Activated T-helper 1 cell treated with anti-CD3 and anti-CD28 coated beads, Interleukin-2, amount 50 U/mL, for 16 hours (primary cell): ENCODE data around the gene TSPAN4.

Source experiments
- DNase-seq, 2 donors: peaks; one replicate each; pipeline ENCODE4 v3.0.0-alpha.2; 2020; ENCODE audit warnings: low read depth in 1 of 2, low spot score in 1 of 2

TSPAN4 gene

DNA sequence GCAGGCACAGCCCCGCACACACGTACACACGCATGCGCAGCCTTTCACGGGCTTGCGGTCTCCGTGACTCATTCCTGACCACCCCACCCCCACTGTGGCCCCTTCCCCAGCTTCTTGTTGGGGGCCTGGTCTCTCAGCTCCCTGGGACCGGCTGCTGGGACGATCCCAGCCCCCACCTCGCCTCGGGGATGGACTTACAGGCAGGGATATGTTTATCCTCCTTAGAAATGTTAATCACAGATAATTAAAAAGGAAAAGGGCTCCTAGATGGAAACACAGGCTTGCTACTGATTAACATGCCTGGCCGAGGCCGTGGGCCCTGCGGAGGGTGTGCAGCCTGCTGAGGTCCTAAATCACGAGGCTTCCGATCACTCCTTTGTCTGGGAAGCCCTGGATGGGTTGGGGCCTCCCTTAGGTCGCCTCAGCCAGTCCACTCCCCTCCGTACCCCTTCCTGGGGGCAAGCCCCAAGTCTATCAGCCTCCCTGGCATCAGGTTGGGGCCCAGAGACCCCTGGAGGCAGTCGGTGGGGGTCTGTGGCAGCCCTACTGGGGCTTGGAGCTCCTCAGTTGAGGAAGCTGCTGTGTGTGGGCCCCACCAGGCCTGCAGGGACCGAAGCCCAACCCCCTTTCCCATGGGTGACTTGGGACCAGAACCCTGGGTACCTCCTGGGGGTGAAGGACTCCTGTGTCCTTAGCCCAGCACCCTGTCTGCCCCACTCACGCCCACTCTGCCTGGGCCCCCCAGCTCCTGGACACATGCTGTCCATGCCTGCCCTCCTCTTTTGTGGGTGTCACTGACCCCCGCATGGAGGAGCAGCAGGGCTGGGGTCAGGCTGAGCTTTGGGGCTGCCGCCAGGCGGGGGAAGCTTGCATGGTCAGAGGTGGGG lies 20.6 kb downstream of the TSPAN4 start:
- no peak for DNase-seq

DNA sequence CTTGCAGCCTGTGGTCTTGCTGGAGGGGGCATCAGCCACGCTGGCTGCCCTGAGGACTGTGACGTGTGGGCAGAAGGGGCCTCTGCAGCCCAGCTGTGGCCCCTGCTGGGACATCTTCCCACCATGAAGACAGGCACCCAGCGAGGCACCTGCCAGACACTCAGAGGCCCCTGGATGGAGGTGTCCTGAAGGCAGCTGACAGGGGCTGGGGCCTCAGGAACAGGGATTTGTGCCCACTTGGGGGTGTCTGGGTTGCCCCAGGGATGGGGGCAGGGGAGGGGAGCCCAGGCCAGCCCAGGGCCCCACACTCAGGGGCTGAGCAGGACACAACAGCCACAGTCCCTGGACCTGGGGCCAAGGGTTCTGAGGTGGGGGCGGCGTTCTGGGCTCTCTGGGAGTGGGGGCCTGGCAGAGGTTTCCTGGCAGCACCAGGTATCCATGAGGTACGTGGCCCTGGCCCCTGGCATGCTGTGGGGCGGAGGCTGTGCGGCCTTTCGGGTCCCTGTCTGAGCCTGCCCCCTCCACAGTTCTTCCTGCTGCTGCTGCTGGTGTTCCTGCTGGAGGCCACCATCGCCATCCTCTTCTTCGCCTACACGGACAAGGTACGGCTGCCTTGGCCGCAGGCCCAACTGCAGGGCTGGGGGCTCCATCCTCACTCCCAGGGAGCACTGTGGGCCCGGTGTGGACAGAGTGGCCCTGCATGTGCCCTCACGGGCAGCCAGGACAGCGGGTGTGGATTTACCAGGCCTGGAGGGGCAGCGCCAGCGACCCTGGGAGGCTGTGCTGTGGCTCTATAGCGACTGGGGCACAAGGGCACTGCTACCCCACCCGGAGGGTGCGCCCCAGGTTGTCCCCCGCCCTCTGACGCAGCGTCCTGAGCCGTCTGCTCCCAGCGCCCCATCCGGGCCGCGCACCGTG lies 21.5 kb downstream of the TSPAN4 start:
- no peak for DNase-seq

DNA sequence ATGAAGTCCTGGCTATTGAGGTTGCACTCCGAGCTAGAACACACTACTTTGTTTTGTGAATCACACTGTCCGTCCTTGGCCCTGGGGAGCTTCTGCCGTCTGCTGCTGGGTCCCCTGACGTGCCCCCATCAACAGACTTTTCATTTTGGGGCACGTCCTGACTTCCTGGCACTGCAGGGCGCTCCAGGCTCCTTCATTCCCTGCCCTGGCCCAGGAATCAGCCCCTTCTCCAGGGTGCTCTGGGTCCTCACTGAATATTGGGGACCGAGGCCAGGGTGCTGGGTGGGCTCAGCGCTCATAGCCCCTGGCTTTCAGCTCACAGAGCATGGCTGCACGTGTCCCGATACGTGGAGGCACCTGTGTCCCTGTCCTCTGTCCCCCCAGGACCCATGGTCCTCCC lies 22.2 kb downstream of the TSPAN4 start:
- DNase-seq, result no peak

DNA sequence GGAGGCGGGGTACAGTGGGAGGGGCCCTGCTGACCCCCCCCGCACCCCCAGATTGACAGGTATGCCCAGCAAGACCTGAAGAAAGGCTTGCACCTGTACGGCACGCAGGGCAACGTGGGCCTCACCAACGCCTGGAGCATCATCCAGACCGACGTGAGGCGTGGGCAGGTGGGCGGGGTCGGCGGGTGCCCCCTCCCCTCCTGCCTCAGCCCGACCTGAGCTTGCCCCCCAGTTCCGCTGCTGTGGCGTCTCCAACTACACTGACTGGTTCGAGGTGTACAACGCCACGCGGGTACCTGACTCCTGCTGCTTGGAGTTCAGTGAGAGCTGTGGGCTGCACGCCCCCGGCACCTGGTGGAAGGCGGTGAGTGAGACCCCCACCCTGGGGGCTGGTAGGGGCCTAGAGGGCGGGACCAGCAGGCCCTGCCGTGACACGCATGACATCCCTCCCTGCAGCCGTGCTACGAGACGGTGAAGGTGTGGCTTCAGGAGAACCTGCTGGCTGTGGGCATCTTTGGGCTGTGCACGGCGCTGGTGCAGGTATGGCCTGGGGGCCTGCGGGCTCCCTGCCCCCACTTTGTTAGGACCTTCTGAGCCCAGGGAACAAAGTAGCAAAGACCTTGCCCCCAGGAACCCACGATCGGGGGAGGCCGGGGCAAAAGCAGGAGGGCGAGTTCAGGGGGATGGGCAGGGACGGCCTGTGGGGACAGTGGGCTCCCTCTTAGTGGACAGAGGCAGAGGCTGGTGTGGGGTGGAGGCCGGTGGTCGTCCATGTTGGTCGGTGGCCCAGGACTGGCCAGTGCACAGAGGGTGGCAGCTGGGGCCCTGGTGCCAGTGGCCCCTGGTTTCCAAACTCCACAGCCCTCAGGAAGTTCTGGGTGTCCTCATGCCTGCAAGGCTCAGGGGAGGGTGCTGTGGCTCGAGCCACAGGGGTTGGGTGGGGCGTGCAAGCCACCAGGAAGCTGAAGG lies 23.1 kb downstream of the TSPAN4 start:
- DNase-seq, result no peak

DNA sequence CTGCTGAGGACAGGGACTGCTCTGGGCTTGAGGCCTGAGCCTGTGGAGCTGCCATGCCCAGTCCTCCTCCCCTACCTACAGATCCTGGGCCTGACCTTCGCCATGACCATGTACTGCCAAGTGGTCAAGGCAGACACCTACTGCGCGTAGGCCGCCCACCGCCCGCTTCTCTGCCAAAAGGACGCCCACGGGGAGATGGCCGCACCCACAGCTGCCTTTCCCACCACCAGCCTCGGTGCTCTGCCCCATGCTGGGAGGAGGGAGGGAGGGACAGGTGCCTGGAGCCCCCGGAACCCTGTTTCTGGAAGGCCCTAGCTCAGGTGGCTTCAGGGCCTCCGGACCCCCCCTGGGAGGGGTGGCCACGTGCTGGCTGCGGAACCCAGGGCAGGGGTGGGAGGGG lies 23.8 kb downstream of the TSPAN4 start:
- no peak for DNase-seq

DNA sequence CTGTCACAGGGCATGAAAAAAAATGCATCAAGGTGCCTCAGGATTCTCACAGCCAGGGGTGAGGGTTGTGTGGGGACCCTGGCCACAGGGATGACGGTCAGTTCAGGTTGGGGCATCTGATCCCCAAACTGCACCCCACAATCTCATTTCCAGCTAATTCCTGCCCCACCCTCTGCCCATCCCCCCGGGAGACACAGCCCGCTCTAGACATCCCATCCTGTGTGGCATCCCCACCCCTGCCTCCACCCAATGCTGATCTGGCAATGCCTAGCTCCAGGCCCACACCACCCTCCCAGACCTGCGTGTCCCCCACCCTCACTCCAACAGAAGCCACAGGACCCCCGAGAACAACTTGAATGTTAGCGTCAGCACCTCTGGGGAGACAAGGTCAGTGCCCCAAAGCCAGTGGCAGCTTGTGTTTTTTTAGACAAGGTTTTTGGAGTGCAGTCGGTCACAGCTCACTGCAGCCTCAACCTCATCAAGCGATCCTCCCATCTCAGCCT lies 25.3 kb downstream of the TSPAN4 start:
- no peak for DNase-seq

DNA sequence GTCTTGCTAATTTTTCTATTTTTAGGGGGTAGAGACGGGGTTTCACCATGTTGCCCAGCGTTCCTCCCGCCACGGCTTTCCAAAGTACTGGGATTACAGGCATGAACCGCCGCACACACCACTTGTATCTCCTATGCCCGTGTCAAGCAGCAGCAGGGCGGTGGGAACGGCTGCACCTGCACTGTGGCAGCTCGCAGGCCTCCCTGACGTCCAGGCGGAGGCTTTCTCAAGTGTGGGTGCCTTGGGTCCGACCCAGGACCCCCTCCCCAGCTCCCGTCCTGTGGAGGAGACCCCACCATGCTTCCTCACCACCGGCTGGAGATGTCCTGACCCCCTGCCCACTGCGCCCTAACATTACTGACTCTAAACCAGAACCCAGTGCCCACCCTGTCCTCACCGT lies 25.7 kb downstream of the TSPAN4 start:
- DNase-seq, result no peak

DNA sequence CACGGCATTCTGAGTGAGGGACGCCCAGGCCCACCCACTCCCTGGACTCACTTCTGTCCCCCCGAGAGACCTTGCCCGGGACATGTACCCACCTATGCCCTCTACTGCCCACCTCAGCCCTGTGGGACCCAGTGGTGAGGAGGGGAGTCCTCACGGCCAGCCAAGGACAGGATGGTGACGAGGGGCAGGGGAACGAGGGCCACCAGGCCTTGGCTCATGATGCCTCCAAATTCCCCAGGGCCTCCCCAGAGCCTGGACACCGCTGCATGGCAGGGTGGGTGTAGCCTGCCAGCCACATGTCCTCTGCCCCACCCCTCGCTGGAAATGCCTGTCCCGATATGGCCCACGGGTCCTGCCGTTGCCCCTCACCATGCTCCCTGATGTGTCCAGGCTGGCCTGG lies 26.1 kb downstream of the TSPAN4 start:
- no peak for DNase-seq

DNA sequence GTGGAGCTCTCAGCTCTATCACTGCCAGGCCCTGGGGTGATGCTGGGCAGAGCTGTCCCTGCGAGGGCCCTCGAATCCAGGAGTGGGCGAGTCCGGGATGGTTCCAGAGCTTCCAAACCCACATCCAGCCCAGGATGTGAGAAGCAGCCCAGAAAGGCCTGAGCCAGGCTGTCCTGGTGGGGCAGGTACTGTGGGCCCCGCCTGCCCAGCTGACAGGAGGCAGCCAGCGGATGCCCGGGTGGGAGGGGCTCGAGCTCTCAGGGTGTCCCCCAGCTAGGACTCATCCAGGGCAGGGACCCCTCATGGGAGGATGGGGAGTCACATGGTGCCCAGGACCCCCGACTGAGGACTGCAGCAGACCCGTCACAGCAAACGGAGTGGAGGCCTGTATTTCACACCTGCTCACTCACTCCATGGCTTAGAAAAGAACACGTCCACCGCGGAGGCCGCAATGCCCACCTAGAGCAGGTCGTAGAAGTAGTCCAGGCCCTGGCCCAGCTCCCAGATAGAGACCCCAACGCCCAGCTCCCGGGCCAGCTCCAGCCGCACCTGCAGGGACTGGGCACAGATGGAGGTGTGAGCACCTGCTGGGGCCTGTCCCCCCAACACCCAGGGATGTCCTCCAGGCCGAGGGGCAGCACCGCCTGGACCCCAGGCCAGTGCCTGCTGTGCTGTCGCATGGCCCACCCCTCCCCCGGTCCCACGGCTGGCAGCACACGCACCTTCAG lies 26.9 kb downstream of the TSPAN4 start:
- no peak for DNase-seq

DNA sequence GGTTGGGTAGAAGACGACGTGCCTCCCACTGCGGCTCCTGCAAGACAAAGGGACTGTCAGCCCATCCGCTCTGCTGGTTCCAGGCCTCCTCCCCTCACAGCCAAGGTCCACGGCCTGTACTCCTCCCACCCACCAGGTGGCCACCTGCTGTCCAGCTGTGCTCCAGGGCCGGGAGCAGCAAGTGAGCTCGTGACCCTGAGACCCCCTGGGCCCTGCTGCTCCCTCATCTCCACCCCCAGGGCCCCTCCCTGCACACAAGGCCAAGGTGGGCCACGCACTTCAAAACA lies 27.4 kb downstream of the TSPAN4 start:
- no peak for DNase-seq

DNA sequence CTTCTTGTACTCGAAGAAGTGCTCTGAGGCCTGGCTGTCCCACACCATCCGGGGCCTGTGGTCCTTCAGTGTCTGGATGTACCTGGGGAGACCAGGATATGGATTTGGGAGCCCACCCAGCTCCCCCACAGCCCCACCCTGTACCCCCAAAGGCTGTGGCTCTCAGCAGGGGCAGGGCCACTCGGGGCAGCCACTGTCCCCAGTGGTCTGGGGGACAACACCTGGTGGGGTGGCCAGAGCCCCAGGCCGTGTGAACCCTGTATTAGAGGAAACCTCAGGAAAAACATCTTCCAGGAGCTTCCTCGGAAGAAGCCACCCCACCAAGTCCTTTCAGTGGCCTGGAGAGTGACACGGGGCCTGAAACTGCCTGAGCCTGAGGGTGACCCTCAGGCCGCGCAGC lies 27.8 kb downstream of the TSPAN4 start:
- no peak for DNase-seq

DNA sequence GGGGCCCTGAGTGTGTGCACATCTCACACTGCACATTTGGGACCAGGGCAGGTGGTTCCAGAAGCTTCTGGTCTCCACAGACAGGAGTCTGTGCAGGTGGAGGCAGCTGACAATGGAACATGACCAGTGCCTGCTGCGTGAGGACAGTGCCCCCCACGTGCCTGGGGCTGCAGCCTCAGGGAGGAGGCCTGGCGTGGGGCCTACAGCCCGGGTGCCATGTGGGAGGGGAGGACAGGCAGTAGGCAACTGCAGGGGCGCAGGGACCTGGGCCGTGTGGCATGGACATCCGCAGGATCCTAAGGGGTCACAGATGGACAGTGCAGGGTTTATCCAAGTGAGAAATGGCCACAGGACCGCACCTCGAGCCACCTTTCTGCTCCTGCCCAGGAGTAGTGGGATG lies 28.8 kb downstream of the TSPAN4 start:
- no peak for DNase-seq

DNA sequence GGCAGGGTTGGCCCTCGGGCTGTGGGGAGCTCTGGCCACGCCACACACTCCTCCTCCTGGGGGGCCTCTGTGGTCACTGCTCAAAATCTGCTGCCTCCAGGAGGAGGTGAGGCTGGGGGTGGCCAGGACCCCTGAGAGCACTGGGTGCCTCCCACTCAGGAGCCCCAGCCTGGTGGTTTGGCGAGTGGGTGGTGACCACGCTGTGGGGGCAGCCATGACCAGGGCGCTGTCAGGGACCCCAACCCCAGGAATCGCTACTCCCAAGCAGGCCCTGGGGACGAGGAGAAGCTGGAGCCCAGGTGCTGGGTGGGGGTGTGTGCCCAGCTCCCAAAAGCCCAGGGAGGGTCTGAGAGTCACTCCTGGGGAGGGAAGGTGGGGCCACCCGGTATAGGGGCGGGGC lies 30.1 kb downstream of the TSPAN4 start:
- no peak for DNase-seq

DNA sequence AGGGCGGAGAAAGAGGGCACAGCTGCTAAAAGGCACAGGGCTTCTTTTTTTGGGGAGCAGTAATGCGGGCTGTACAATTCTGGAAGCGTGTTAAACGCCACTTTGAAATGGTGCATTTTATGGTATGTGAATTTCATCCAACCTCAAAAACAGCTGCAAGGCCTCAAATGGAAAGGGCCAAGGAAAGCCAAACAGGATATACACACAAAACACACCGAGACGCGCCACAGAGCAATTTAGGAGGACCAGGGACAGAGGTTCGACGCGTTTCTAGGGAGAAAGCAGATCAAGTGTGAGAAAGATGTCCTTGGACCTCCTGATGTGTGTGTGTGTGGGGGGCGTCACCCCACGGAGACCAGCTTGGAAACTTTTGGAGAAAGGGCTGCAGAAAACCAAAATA lies 31.1 kb downstream of the TSPAN4 start:
- DNase-seq, result no peak

DNA sequence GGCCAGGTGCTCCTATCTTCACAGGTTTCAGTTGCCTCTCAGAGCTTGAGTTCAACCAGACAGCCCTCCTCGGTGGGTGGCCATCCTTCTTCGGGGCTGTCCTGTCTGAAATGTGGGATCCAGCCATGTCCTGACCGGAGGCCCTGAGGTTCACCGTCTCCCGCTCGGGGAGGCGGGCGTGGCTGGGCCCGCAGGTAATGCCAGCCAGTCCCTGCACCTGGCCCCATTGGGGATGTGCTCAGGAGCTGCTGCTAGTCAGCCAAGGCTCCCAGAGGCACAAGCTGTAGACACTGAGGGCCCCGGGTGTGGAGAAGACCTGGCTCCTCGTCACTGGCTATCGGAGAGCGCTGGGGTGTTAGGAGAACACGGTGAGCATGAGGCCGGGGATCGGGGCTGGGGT lies 32.6 kb downstream of the TSPAN4 start:
- DNase-seq, result no peak

DNA sequence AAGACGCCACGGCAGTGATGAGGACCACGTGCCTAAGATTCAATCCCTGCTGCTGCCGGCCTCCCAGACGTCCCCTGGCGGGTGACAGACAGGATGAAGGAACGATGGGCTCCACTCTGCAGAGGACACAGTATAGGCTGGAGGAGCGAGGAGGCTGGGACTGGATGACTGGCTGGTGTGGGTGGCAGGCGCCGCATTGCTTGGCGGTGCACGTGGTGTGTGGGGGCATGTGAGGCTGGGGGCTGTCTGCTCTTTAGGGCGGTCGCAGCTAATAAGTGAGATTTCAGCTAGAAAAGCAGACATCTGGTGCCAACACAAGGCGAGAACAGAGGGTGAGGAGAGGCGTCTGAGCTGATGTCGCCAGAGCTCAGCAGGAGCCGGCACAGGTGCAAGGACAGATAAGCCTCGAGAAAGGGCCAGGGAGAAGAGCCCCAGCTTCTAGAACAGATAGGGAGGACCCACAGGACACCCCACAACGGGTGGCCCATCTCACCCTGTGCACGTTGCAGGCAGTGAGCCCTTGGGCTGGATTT lies 33.2 kb downstream of the TSPAN4 start:
- DNase-seq, result no peak

DNA sequence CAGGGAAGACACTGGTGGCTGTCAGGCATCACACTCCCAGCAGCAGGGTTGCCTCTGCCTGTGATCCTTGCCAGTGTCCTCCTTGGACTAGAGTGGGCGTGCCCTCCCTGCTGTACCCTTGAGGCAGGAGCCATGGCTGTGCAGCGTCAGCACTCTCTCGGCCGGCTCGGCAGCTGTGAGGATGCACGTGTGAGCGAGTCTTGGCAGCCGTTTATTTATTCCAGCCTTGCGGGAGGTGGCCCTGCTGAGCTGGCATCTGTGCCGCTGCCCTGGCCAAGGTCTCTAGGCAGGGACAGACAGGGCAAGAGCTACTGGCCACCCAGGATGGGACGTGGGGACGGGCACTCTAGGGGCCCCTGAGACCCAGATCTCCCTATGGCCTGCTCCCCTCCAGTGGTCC lies 33.9 kb downstream of the TSPAN4 start:
- no peak for DNase-seq

DNA sequence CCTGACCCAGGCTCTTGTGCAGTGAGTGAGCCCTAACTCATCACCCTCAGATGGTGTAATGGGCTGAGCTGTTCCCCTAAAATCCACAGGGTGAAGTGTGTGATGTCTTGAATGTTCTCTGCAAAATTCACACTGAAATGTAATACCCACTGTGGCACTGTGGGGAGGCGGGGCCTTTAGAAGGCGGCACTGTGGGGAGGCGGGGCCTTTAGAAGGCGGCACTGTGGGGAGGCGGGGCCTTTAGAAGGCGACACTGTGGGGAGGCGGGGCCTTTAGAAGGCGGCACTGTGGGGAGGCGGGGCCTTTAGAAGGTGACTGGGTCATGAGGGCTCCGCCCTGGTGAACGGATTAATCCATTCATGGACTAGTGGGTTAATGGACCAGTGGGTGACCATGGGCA lies 34.9 kb downstream of the TSPAN4 start:
- no peak for DNase-seq

DNA sequence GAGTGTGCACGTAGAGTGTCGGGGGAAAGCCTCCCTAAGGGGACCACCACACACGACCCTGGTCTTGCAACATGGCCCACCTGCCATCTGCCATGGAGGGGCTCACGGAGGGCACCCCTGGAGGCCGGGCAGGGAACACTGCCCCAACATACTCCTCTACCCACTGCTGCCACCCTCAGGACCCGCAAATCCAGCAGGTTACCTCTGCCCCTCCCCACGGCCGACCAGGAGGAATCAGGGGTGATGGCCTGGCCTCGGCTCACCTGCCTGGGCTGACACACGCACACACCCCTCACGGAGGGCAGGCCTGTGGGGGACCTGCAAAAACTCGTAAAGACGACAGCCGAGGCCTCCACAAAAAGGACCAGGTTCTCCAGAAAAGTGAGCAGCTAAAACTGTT lies 37.8 kb downstream of the TSPAN4 start:
- no peak for DNase-seq

DNA sequence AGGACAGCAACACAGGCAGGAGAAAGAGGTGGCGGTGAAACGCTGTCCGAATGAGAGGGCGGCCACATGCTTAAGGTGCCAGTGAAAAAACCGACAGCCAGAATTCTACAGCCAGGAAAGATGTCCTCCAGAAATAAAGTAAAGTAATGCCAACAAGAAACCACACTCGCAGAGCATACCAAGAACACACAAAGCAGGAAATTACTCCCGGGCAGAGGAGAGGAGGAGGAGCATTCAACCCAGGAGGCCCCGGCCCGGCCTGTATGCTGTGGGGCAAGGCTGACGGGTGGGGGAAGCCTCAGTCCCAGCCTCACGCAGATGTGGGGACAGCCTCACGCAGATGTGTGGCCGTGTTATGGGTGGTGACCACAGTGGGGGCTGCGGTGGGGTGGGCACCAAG lies 39.9 kb downstream of the TSPAN4 start:
- no peak for DNase-seq
